Measurements from ENCODE around the gene ST6GAL2. TPM values are rescaled to one million over a fixed set of nuclear protein-coding genes. Genes with fewer than 3 reads are reported as not detected.

ST6GAL2 gene
- total RNA-seq (2022; extraction: Qiagen RNA extraction; ENCODE audit: low read depth): 18.8 to 31.5 TPM (median 19.4 TPM) in 5 replicates

DNA sequence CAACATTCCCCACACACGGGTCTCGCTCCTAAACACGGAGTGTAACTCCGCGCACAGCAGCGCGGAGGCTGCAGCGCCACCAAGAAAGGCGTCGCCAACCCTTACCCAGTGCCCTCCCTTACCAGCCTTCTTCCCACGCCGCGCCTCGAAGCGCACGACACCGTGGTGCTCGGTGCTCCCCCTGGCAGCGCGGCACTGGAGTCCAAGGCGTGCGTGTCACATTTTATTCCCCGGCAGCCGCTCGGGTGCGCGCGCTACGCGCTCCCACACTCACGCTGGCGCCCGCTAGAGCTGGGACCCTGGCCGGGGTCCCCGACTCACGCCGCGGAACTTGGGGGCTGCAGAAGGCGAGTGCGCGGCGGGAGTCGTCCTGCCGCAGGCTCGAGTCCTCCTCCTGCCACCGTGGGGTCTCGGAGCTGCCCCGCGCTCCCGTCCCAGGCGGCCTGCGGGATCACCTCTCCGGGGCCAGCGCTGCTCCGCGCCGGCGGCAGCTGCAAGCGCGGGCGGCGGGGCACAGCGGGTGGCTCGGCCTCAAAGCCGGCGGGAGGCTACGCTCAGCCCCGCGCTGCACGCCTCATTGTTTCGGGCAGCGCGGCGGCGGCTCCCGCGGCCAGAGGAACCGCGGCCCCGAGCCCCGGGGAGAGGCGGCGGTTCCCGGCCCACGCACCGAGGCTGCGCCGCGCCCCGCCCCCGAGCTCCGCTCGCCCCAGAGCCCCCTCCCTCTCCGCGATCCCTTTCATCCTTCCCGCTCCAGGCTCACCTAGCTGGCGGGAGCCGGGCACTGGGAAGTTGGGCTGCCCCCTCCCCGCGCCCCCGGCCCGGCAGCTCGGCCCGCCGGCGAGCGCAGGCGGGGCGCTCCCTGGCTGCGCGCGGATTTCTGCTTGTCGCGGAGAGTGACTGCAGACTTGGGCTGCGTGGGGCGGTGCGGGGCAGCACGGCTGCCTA lies at the start of gene ST6GAL2:
TSS of gene ST6GAL2 (minus strand) at position 197 of the 945 bp plus-strand sequence. CDS start 42,190 bp downstream, outside the sequence.

Data from A549 treated with CpdA at 1 μM for 4 hours (cell line).